Motor neuron (in vitro differentiated cells): ENCODE measurements around the gene SLX9. TPM values are rescaled to one million over a fixed set of nuclear protein-coding genes. Genes with fewer than 3 reads are reported as not detected.

Source experiments
- ATAC-seq, 8 experiments: fragments of 200-7000 bp; cut with Tn5 transposase; replicated peaks in 6 of 8; 2 replicates each; pipeline ENCODE4 v1.8.0; 2021; ENCODE audit warnings: mild to moderate bottlenecking in 8 of 8, moderate library complexity in 8 of 8
- H3K27ac ChIP-seq, 2 donors: fragments of 250-450 bp; sonication (Bioruptor Pico); 2 replicates each; pipeline ENCODE4 v1.9.0; 2021; ENCODE audit warnings: antibody characterized with exemption in 2 of 2, mild to moderate bottlenecking in 2 of 2, moderate library complexity in 1 of 2
- H3K4me1 ChIP-seq, 2 donors: fragments of 250-450 bp; sonication (Bioruptor Pico); replicated peaks in 1 of 2; 2 replicates each; pipeline ENCODE4 v1.6.1; 2021; ENCODE audit warnings: antibody characterized with exemption in 2 of 2, mild to moderate bottlenecking in 2 of 2, moderate library complexity in 1 of 2
- H3K4me3 ChIP-seq, 5 donors: fragments of 250-450 bp; sonication (Bioruptor Pico); 2 replicates each; pipeline ENCODE4 v1.9.0; 2021; ENCODE audit warnings: antibody characterized with exemption in 5 of 5, mild to moderate bottlenecking in 5 of 5, moderate library complexity in 4 of 5
- WGBS, 10 experiments: fragments of 450-650 bp; shearing (Covaris generic); methylation state at CpG; one replicate each; pipeline ENCODE4 v1.0.0; 2022; 5-methylcytosine and 5-hydroxymethylcytosine counted together
- in situ Hi-C, 9 experiments: fragments of 400-800 bp; cut with MboI; loops; one replicate each; pipeline ENCODE4 v1.15.0; 2021; ENCODE audit warnings: low sequenced_read_pairs in 9 of 9, low pct_unique_long_range_greater_than_20kb in 2 of 9; ENCODE audit not compliant: unreplicated experiment in 9 of 9
- total RNA-seq, 8 experiments: library from RNA; unstranded; fragments of 300-600 nt; gene quantifications; 2 replicates each; pipeline versions ENCODE4 v1.2.3 to v1.2.4, GENCODE V29; 2022

SLX9 gene
- total RNA-seq, 8 experiments from 2014 or later: 9.8 to 41.2 (median 15.3) TPM

GRCh38 chr21:45001134-45002095 is 61.6 kb downstream of the SLX9 start:
- Histone ChIP-seq H3K4me1 (peaks cover 0 to 15% of the 10 kb centered on the region in 2 donors), H3K4me3 (no peak overlapping the region), H3K27ac (no peak overlapping the region)
- peak in 3 of 8 experiments; percentile 4 to 78 (median 15) for ATAC-seq
- WGBS, 10 experiments: no CpG with 5 or more reads among the region's 46 CpGs
- in situ Hi-C loops: loop anchor here in 1 of 9 experiments (25.0 kb wide), 1 partner anchor 111 kb away; no protein-coding TSS in a partner anchor

GRCh38 chr21:45002381-45003204 is 62.8 kb downstream of the SLX9 start:
- Histone ChIP-seq H3K4me1 (peaks cover 5 to 18% of the 10 kb centered on the region in 2 donors), H3K27ac (no peak overlapping the region), H3K4me3 (no peak overlapping the region)
- in situ Hi-C loops: loop anchor here in 1 of 9 experiments (25.0 kb wide), 1 partner anchor 110 kb away; no protein-coding TSS in a partner anchor
- 83 to 100% (median 93%) methylated on average over 1 to 3 of the region's 28 CpGs; no CpG with 5 or more reads in 7 of the 10 experiments for WGBS, 10 experiments
- peak in 1 of 8 experiments; percentile 20 for ATAC-seq

GRCh38 chr21:45003331-45004058 is 63.7 kb downstream of the SLX9 start:
- ATAC-seq: peak in 3 of 8 experiments; percentile 23 to 86 (median 43)
- H3K27ac ChIP-seq: no peak overlapping the region

GRCh38 chr21:45004059-45004422 is 64.2 kb downstream of the SLX9 start:
- H3K4me1 ChIP-seq: peaks cover 8 to 18% of the 10 kb centered on the region in 2 donors
- no peak overlapping the region for H3K27ac ChIP-seq
- WGBS, 10 experiments: 90 to 100% (median 100%) methylated on average over 1 to 4 of the region's 8 CpGs; no CpG with 5 or more reads in 7 of the 10 experiments
- in situ Hi-C loops: loop anchor here in 1 of 9 experiments (25.0 kb wide), 1 partner anchor 108 kb away; no protein-coding TSS in a partner anchor
- no peak overlapping the region for H3K4me3 ChIP-seq
- peak in 1 of 8 experiments; percentile 27 for ATAC-seq

More at GRCh38 chr21:45003331-45004058, 63.7 kb downstream of the SLX9 start:
- WGBS, 10 experiments: 8 to 80% (median 39%) methylated on average over 1 to 7 of the region's 14 CpGs; no CpG with 5 or more reads in 5 of the 10 experiments
- in situ Hi-C loops: loop anchor here in 1 of 9 experiments (25.0 kb wide), 1 partner anchor 109 kb away; no protein-coding TSS in a partner anchor
- Histone ChIP-seq H3K4me3 (no peak overlapping the region), H3K4me1 (peaks cover 8 to 18% of the 10 kb centered on the region in 2 donors)

- Histone ChIP-seq H3K27ac (no peak overlapping the region), H3K4me3 (no peak overlapping the region), H3K4me1 (peaks cover 8 to 18% of the 10 kb centered on the region in 2 donors)
- no peak for ATAC-seq
- in situ Hi-C loops: loop anchor here in 1 of 9 experiments (25.0 kb wide), 1 partner anchor 108 kb away; no protein-coding TSS in a partner anchor
- 40 to 97% (median 87%) methylated on average over 1 to 16 of the region's 40 CpGs; no CpG with 5 or more reads in 3 of the 10 experiments for WGBS, 10 experiments
Observed at GRCh38 chr21:45004481-45005247, 64.8 kb downstream of the SLX9 start.

GRCh38 chr21:45006536-45007095 is 66.8 kb downstream of the SLX9 start:
- 54 to 96% (median 88%) methylated on average over 2 to 8 of the region's 9 CpGs for WGBS, 10 experiments
- Histone ChIP-seq H3K4me1 (peaks cover 13 to 25% of the 10 kb centered on the region in 2 donors), H3K27ac (no peak overlapping the region), H3K4me3 (no peak overlapping the region)
- no peak for ATAC-seq
- in situ Hi-C loops: loop anchor here in 1 of 9 experiments (25.0 kb wide), 1 partner anchor 106 kb away; no protein-coding TSS in a partner anchor

GRCh38 chr21:45009616-45010015 is 69.8 kb downstream of the SLX9 start:
- ATAC-seq: no peak
- H3K4me3 ChIP-seq: no peak overlapping the region
- H3K27ac ChIP-seq: no peak overlapping the region
- peaks cover 17 to 33% of the 10 kb centered on the region in 2 donors for H3K4me1 ChIP-seq
- WGBS, 10 experiments: 54 to 100% (median 85%) methylated on average over 2 to 5 of the region's 5 CpGs; no CpG with 5 or more reads in 1 of the 10 experiments
- in situ Hi-C loops: loop anchor here in 1 of 9 experiments (25.0 kb wide), 1 partner anchor 103 kb away; no protein-coding TSS in a partner anchor

- peaks cover 17 to 33% of the 10 kb centered on the region in 2 donors for H3K4me1 ChIP-seq
- ATAC-seq: no peak
- WGBS, 10 experiments: 48 to 89% (median 63%) methylated on average over 1 to 3 of the region's 3 CpGs; no CpG with 5 or more reads in 1 of the 10 experiments
- H3K4me3 ChIP-seq: no peak overlapping the region
- H3K27ac ChIP-seq: no peak overlapping the region
- in situ Hi-C loops: loop anchor here in 1 of 9 experiments (25.0 kb wide), 1 partner anchor 102 kb away; no protein-coding TSS in a partner anchor
Observed at GRCh38 chr21:45010096-45010495, 70.3 kb downstream of the SLX9 start.

GRCh38 chr21:45010860-45011259 is 71.0 kb downstream of the SLX9 start:
- no peak for ATAC-seq
- H3K27ac ChIP-seq: no peak overlapping the region
- peaks cover 18 to 36% of the 10 kb centered on the region in 2 donors for H3K4me1 ChIP-seq
- 80 to 100% (median 100%) methylated on average over 1 to 7 of the region's 12 CpGs; no CpG with 5 or more reads in 3 of the 10 experiments for WGBS, 10 experiments
- in situ Hi-C loops: loop anchor here in 1 of 9 experiments (25.0 kb wide), 1 partner anchor 101 kb away; no protein-coding TSS in a partner anchor
- H3K4me3 ChIP-seq: no peak overlapping the region

- no peak overlapping the region for H3K27ac ChIP-seq
- no peak for ATAC-seq
- whole genome bisulfite sequencing, 10 experiments: 81 to 100% (median 90%) methylated on average over 1 to 5 of the region's 18 CpGs; no CpG with 5 or more reads in 7 of the 10 experiments
- H3K4me3 ChIP-seq: no peak overlapping the region
- H3K4me1 ChIP-seq: peaks cover 23 to 42% of the 10 kb centered on the region in 2 donors
- in situ Hi-C loops: loop anchor here in 1 of 9 experiments (25.0 kb wide), 1 partner anchor 101 kb away; no protein-coding TSS in a partner anchor
Observed at GRCh38 chr21:45011426-45011825, 71.6 kb downstream of the SLX9 start.
